CD8-positive, alpha-beta memory T cell (primary cell): ENCODE results near the gene ABCC2. TPM values are rescaled to one million over a fixed set of nuclear protein-coding genes. Genes with fewer than 3 reads are reported as not detected.
"Not testable (repeated sequence)": the region's sequence is repeated elsewhere in the genome, so short reads cannot be mapped to it uniquely, and the experiment has no call there.

Experiments used
- CTCF ChIA-PET: fragments of 350-600 bp; sonication (Branson Sonifier 250); formaldehyde crosslinking; loops from one replicate; lab custom pipeline; 2021; ENCODE audit warnings: antibody characterized with exemption; lab: Charles Lee
- POLR2A ChIA-PET: fragments of 350-600 bp; sonication (Branson Sonifier 250); formaldehyde crosslinking; loops from one replicate; lab custom pipeline; 2021; ENCODE audit warnings: antibody characterized with exemption; lab: Charles Lee
- DNase-seq, 5 donors: peaks; one replicate each; pipeline versions ENCODE4 v3.0.0 to v3.0.0-alpha.2; 2020 to 2022; ENCODE audit warnings: mixed read lengths in 1 of 5
- H3K27ac ChIP-seq: one replicate; pipeline ENCODE4 v1.7.0; 2013; ENCODE audit warnings: low read depth, mild to moderate bottlenecking, low read length, moderate library complexity
- H3K27me3 ChIP-seq: 2 replicates; pipeline ENCODE4 v1.7.0; 2013; ENCODE audit warnings: low read length, mild to moderate bottlenecking; ENCODE audit not compliant: insufficient read depth, poor library complexity, severe bottlenecking
- H3K36me3 ChIP-seq: 2 replicates; pipeline ENCODE4 v1.7.0; 2013; ENCODE audit warnings: mild to moderate bottlenecking, low read length, moderate library complexity; ENCODE audit not compliant: insufficient read depth
- H3K4me1 ChIP-seq: 2 replicates; pipeline ENCODE4 v1.7.0; 2013; ENCODE audit warnings: mild to moderate bottlenecking, low read length, moderate library complexity; ENCODE audit not compliant: insufficient read depth
- H3K4me3 ChIP-seq: 2 replicates; pipeline ENCODE4 v1.7.0; 2013; ENCODE audit warnings: mild to moderate bottlenecking, low read length
- H3K9me3 ChIP-seq: 2 replicates; pipeline ENCODE4 v1.7.0; 2013; ENCODE audit warnings: mild to moderate bottlenecking, low read length
- H3K27ac Mint-ChIP-seq, 8 donors: one replicate each; pipeline ENCODE4 v1.8.0; 2020 to 2021; ENCODE audit warnings: mixed read lengths in 8 of 8, mild to moderate bottlenecking in 6 of 8, inconsistent platforms in 3 of 8, moderate library complexity in 3 of 8
- H3K27me3 Mint-ChIP-seq, 2 donors: one replicate each; pipeline ENCODE4 v1.8.0; 2020 to 2021; ENCODE audit warnings: mixed read lengths in 2 of 2, mild to moderate bottlenecking in 1 of 2, moderate library complexity in 1 of 2
- H3K36me3 Mint-ChIP-seq, 3 donors: one replicate each; pipeline ENCODE4 v1.8.0; 2020 to 2021; ENCODE audit warnings: mixed read lengths in 3 of 3, inconsistent platforms in 1 of 3, mild to moderate bottlenecking in 1 of 3
- H3K4me1 Mint-ChIP-seq, 3 donors: one replicate each; pipeline ENCODE4 v1.8.0; 2020 to 2021; ENCODE audit warnings: mixed read lengths in 3 of 3, inconsistent platforms in 1 of 3, mild to moderate bottlenecking in 1 of 3
- H3K4me3 Mint-ChIP-seq, 7 donors: one replicate each; pipeline ENCODE4 v1.8.0; 2020 to 2021; ENCODE audit warnings: mixed read lengths in 7 of 7, mild to moderate bottlenecking in 6 of 7, moderate library complexity in 4 of 7, inconsistent platforms in 2 of 7
- H3K9me3 Mint-ChIP-seq, 5 donors: one replicate each; pipeline ENCODE4 v1.8.0; 2020 to 2022; ENCODE audit warnings: mixed read lengths in 5 of 5, mild to moderate bottlenecking in 3 of 5, moderate library complexity in 2 of 5, inconsistent platforms in 1 of 5
- polyA plus RNA-seq: library from polyadenylated mRNA; unstranded; fragments of 300-500 nt; fragmentation: Illumina TruSeq; gene quantifications from one replicate; pipeline ENCODE4 v1.2.3, GENCODE V29; 2021
- total RNA-seq, 2 experiments: library from RNA; stranded (reverse); gene quantifications; one replicate each; pipeline ENCODE4 v1.2.3, GENCODE V29; 2021

ABCC2 gene
- total and polyA plus RNA-seq, 3 experiments from 2014 or later, result 0.14 to 1.5 (median 1.1) TPM

GRCh38 chr10:99888622-99889021 lies 106.2 kb downstream of the ABCC2 start:
- POLR2A ChIA-PET, result no interaction called here
- Mint-ChIP-seq H3K4me3 (no peak overlapping the region), H3K27ac (no peak overlapping the region), H3K4me1 (no peaks in the 10 kb centered on the region), H3K36me3 (peaks cover 8 to 51% (median 14%) of the 10 kb centered on the region in 3 donors), H3K9me3 (no peaks in the 10 kb centered on the region), H3K27me3 (no peaks in the 10 kb centered on the region)
- no peaks in the 10 kb centered on the region for H3K27me3 ChIP-seq
- CTCF ChIA-PET, result no interaction called here
- H3K4me3 ChIP-seq, result no peak overlapping the region
- DNase-seq, result no peak
- H3K9me3 ChIP-seq, result no peaks in the 10 kb centered on the region
- no peak overlapping the region for H3K27ac ChIP-seq
- no peaks in the 10 kb centered on the region for H3K4me1 ChIP-seq
- peaks cover 3% of the 10 kb centered on the region for H3K36me3 ChIP-seq

GRCh38 chr10:99894613-99895012 lies 112.2 kb downstream of the ABCC2 start:
- ChIA-PET CTCF (interaction anchor here (1.1 to 1.5 kb wide), 2 partner anchors 8 to 28 kb away, joined by 3 read pairs; no protein-coding TSS in a partner anchor), POLR2A (no interaction called here)
- Mint-ChIP-seq H3K27me3 (no peaks in the 10 kb centered on the region), H3K4me3 (no peak overlapping the region), H3K9me3 (no peaks in the 10 kb centered on the region), H3K27ac (no peak overlapping the region), H3K36me3 (peaks cover 13 to 60% (median 25%) of the 10 kb centered on the region in 3 donors), H3K4me1 (no peaks in the 10 kb centered on the region)
- peaks cover 3% of the 10 kb centered on the region for H3K36me3 ChIP-seq
- no peaks in the 10 kb centered on the region for H3K27me3 ChIP-seq
- no peak for DNase-seq
- H3K9me3 ChIP-seq, result no peaks in the 10 kb centered on the region
- H3K4me1 ChIP-seq, result no peaks in the 10 kb centered on the region
- H3K4me3 ChIP-seq, result no peak overlapping the region
- no peak overlapping the region for H3K27ac ChIP-seq

- H3K27me3 ChIP-seq, H3K27ac Mint-ChIP-seq, POLR2A ChIA-PET, H3K9me3 Mint-ChIP-seq, H3K27ac ChIP-seq, H3K27me3 Mint-ChIP-seq, H3K4me3 Mint-ChIP-seq, H3K4me3 ChIP-seq, H3K9me3 ChIP-seq, H3K4me1 ChIP-seq, H3K36me3 ChIP-seq, H3K4me1 Mint-ChIP-seq, DNase-seq: not testable (repeated sequence)
- H3K36me3 Mint-ChIP-seq, result peaks cover 13 to 63% (median 25%) of the 10 kb centered on the region in 3 donors
- CTCF ChIA-PET, result interaction anchor here (1.1 to 1.5 kb wide), 2 partner anchors 9 to 28 kb away, joined by 3 read pairs; no protein-coding TSS in a partner anchor
These were observed 112.6 kb downstream of the ABCC2 start for GRCh38 chr10:99895066-99895465.

- Histone ChIP-seq H3K36me3 (peaks cover 3% of the 10 kb centered on the region), H3K4me1 (no peaks in the 10 kb centered on the region), H3K27me3 (no peaks in the 10 kb centered on the region), H3K9me3 (no peaks in the 10 kb centered on the region), H3K27ac (no peak overlapping the region), H3K4me3 (no peak overlapping the region)
- no peaks in the 10 kb centered on the region for H3K27me3 Mint-ChIP-seq
- ChIA-PET CTCF (interaction anchor here (1.1 to 1.5 kb wide), 2 partner anchors 10 to 27 kb away, joined by 3 read pairs; no protein-coding TSS in a partner anchor), POLR2A (no interaction called here)
- no peak overlapping the region for H3K4me3 Mint-ChIP-seq
- DNase-seq, result no peak
- no peaks in the 10 kb centered on the region for H3K9me3 Mint-ChIP-seq
- peaks cover 13 to 61% (median 25%) of the 10 kb centered on the region in 3 donors for H3K36me3 Mint-ChIP-seq
- no peaks in the 10 kb centered on the region for H3K4me1 Mint-ChIP-seq
- H3K27ac Mint-ChIP-seq, result no peak overlapping the region
These were observed 113.4 kb downstream of the ABCC2 start for GRCh38 chr10:99895867-99896266.

Other genes starting within 250 kb of the ABCC2 start
- not detected for gene NKX2-3, start 249.7 kb upstream of the ABCC2 start, total RNA-seq
- not detected for gene NKX2-3, start 249.7 kb upstream of the ABCC2 start, polyA plus RNA-seq
- gene SLC25A28, start 162.2 kb upstream of the ABCC2 start, total RNA-seq, result 10 to 100 TPM; 41.9 to 42.9 TPM
- 26.4 TPM for gene SLC25A28, start 162.2 kb upstream of the ABCC2 start, polyA plus RNA-seq
- gene ENTPD7, start 123.1 kb upstream of the ABCC2 start, total RNA-seq, result 1 to 10 TPM; 7.4 to 8.3 TPM
- 2.0 TPM for gene ENTPD7, start 123.1 kb upstream of the ABCC2 start, polyA plus RNA-seq
- 10 to 100 TPM; 35.8 to 36.5 TPM for gene COX15, start 50.5 kb upstream of the ABCC2 start, total RNA-seq
- 34.5 TPM for gene COX15, start 50.5 kb upstream of the ABCC2 start, polyA plus RNA-seq
- gene CUTC, start 50.4 kb upstream of the ABCC2 start, total RNA-seq, result 10 to 100 TPM; 26.7 to 27.5 TPM
- gene CUTC, start 50.4 kb upstream of the ABCC2 start, polyA plus RNA-seq, result 49.9 TPM
- 1 to 10 TPM; 2.0 to 2.3 TPM for gene DNMBP, start 227.3 kb downstream of the ABCC2 start, total RNA-seq
- gene DNMBP, start 227.3 kb downstream of the ABCC2 start, polyA plus RNA-seq, result 1.5 TPM